Measurements from ENCODE around the gene SUPT20H.

- no peak for TF ChIP-seq POLR2A (IDR thresholded peaks at IDR 0.05; ENCODE audit: low read depth, low read length)
- TF ChIP-seq CTCF (conservative IDR thresholded peaks at IDR 0.05; ENCODE audit: low read depth, low read length), result no peak
- TF ChIP-seq RAD21 (IDR thresholded peaks at IDR 0.05; ENCODE audit: low read length), result no peak
Measured at GRCh38 chr13:37106642-37107041, 47.2 kb upstream of the SUPT20H start.

Data from IMR-90 (cell line).